GM08714 (cell line): ENCODE data around the gene RBBP6.
"Not testable (repeated sequence)": the region's sequence is repeated elsewhere in the genome, so short reads cannot be mapped to it uniquely, and the experiment has no call there.

Experiments used
- H3K4me3 ChIP-seq: fragments of 200-500 bp; sonication (Bioruptor generic); 2 replicates; pipeline ENCODE4 v1.5.1; 2014; ENCODE audit warnings: mild to moderate bottlenecking, low read length, inconsistent platforms
- ZNF274 ChIP-seq: IDR thresholded peaks from 2 replicates; pipeline ENCODE4 v1.6.1; 2012; ENCODE audit warnings: mild to moderate bottlenecking, low read depth, low read length

RBBP6 gene

GRCh38 chr16:24571096-24571495 lies 31.7 kb downstream of the RBBP6 start:
- no peak overlapping the region for H3K4me3 ChIP-seq
- TF ChIP-seq ZNF274, result no peak

- no peak for TF ChIP-seq ZNF274
- no peak overlapping the region for H3K4me3 ChIP-seq
These were observed 32.7 kb downstream of the RBBP6 start for GRCh38 chr16:24572069-24572468.

GRCh38 chr16:24573141-24573540 lies 33.8 kb downstream of the RBBP6 start:
- no peak for TF ChIP-seq ZNF274
- H3K4me3 ChIP-seq, result no peak overlapping the region

- H3K4me3 ChIP-seq, result not testable (repeated sequence)
These were observed 35.4 kb downstream of the RBBP6 start for GRCh38 chr16:24574515-24575485.

- not testable (repeated sequence) for H3K4me3 ChIP-seq
These were observed 36.4 kb downstream of the RBBP6 start for GRCh38 chr16:24575791-24576190.

- no peak for TF ChIP-seq ZNF274
- no peak overlapping the region for H3K4me3 ChIP-seq
These were observed 37.8 kb downstream of the RBBP6 start for GRCh38 chr16:24577167-24577566.

GRCh38 chr16:24580665-24581064 lies 41.3 kb downstream of the RBBP6 start:
- no peak for TF ChIP-seq ZNF274
- no peak overlapping the region for H3K4me3 ChIP-seq

- no peak for TF ChIP-seq ZNF274
- H3K4me3 ChIP-seq, result no peak overlapping the region
These were observed 44.1 kb downstream of the RBBP6 start for GRCh38 chr16:24583494-24583893.

- no peak overlapping the region for H3K4me3 ChIP-seq
- TF ChIP-seq ZNF274, result no peak
These were observed 50.6 kb downstream of the RBBP6 start for GRCh38 chr16:24589997-24590396.

GRCh38 chr16:24598777-24599437 lies 59.5 kb downstream of the RBBP6 start:
- no peak for TF ChIP-seq ZNF274
- no peak overlapping the region for H3K4me3 ChIP-seq

- H3K4me3 ChIP-seq, result no peak overlapping the region
- TF ChIP-seq ZNF274, result no peak
These were observed 70.0 kb downstream of the RBBP6 start for GRCh38 chr16:24609417-24609739.

- TF ChIP-seq ZNF274, result no peak
- H3K4me3 ChIP-seq, result no peak overlapping the region
These were observed 70.5 kb downstream of the RBBP6 start for GRCh38 chr16:24609740-24610415.

- no peak for TF ChIP-seq ZNF274
- no peak overlapping the region for H3K4me3 ChIP-seq
These were observed 71.0 kb downstream of the RBBP6 start for GRCh38 chr16:24610416-24610755.

- H3K4me3 ChIP-seq, result no peak overlapping the region
- no peak for TF ChIP-seq ZNF274
These were observed 71.9 kb downstream of the RBBP6 start for GRCh38 chr16:24611310-24611709.

- no peak for TF ChIP-seq ZNF274
- no peak overlapping the region for H3K4me3 ChIP-seq
These were observed 73.3 kb downstream of the RBBP6 start for GRCh38 chr16:24612656-24613055.

- not testable (repeated sequence) for H3K4me3 ChIP-seq
These were observed 73.9 kb downstream of the RBBP6 start for GRCh38 chr16:24613267-24613666.
